ENCODE results near the gene CREBBP.
A peak's percentile ranks its signal among the peaks of the same experiment; 100 is the strongest.

The CREBBP gene

GRCh38 chr16:3879258-3879886 is 1.1 kb downstream of the CREBBP start:
- peak; percentile 24 for DNase-seq

- DNase-seq, result no peak
Observed at GRCh38 chr16:3878610-3879009, 1.9 kb downstream of the CREBBP start.

- no peak for DNase-seq
Observed at GRCh38 chr16:3876695-3877094, 3.8 kb downstream of the CREBBP start.

GRCh38 chr16:3876160-3876559 is 4.4 kb downstream of the CREBBP start:
- no peak for DNase-seq

- no peak for DNase-seq
Observed at GRCh38 chr16:3874794-3875692, 5.5 kb downstream of the CREBBP start.

GRCh38 chr16:3874242-3874641 is 6.3 kb downstream of the CREBBP start:
- no peak for DNase-seq

GRCh38 chr16:3873482-3874173 is 6.9 kb downstream of the CREBBP start:
- DNase-seq, result no peak

GRCh38 chr16:3872216-3872895 is 8.2 kb downstream of the CREBBP start:
- no peak for DNase-seq

- no peak for DNase-seq
Observed at GRCh38 chr16:3868967-3869366, 11.5 kb downstream of the CREBBP start.

GRCh38 chr16:3868556-3868955 is 12.0 kb downstream of the CREBBP start:
- no peak for DNase-seq

- DNase-seq, result no peak
Observed at GRCh38 chr16:3866703-3867431, 13.6 kb downstream of the CREBBP start.

- no peak for DNase-seq
Observed at GRCh38 chr16:3865241-3865640, 15.3 kb downstream of the CREBBP start.

- DNase-seq, result peak; percentile 24
Observed at GRCh38 chr16:3864562-3864961, 16.0 kb downstream of the CREBBP start.

GRCh38 chr16:3863587-3863986 is 16.9 kb downstream of the CREBBP start:
- no peak for DNase-seq

GRCh38 chr16:3861808-3862451 is 18.6 kb downstream of the CREBBP start:
- peak; percentile 18 for DNase-seq

GRCh38 chr16:3859889-3860288 is 20.6 kb downstream of the CREBBP start:
- no peak for DNase-seq

GRCh38 chr16:3858801-3859200 is 21.7 kb downstream of the CREBBP start:
- no peak for DNase-seq

GRCh38 chr16:3857189-3858043 is 23.1 kb downstream of the CREBBP start:
- DNase-seq, result no peak

GRCh38 chr16:3856367-3857141 is 24.0 kb downstream of the CREBBP start:
- no peak for DNase-seq
